Stomach smooth muscle (tissue), 2 donors: ENCODE results near the gene PSMG2.

Experiments used
- H3K27ac ChIP-seq: one replicate; pipeline ENCODE4 v1.7.0; 2013; ENCODE audit warnings: mild to moderate bottlenecking, low read length, inconsistent platforms
- H3K27me3 ChIP-seq, 2 donors: one replicate each; pipeline ENCODE4 v1.7.0; 2013; ENCODE audit warnings: low read length in 2 of 2; ENCODE audit not compliant: insufficient read depth in 2 of 2, control insufficient read depth in 1 of 2
- H3K36me3 ChIP-seq, 2 donors: one replicate each; pipeline ENCODE4 v1.7.0; 2013; ENCODE audit warnings: low read length in 2 of 2; ENCODE audit not compliant: control insufficient read depth in 2 of 2, insufficient read depth in 2 of 2
- H3K4me1 ChIP-seq: one replicate; pipeline ENCODE4 v1.7.0; 2013; ENCODE audit warnings: low read length; ENCODE audit not compliant: control insufficient read depth, insufficient read depth
- H3K4me3 ChIP-seq, 2 donors: one replicate each; pipeline ENCODE4 v1.7.0; 2013; ENCODE audit warnings: low read length in 2 of 2
- H3K9ac ChIP-seq, 2 donors: one replicate each; pipeline ENCODE4 v1.7.0; 2013; ENCODE audit warnings: low read length in 2 of 2, mild to moderate bottlenecking in 1 of 2
- H3K9me3 ChIP-seq, 2 donors: one replicate each; pipeline ENCODE4 v1.7.0; 2013; ENCODE audit warnings: low read length in 2 of 2; ENCODE audit not compliant: control insufficient read depth in 2 of 2
- donor health status: healthy.
- donor health status: Pancreatic carcinoma.

Gene PSMG2

GRCh38 chr18:12767580-12768155, 64.8 kb downstream of the PSMG2 start:
- Histone ChIP-seq H3K36me3 (no peaks in the 10 kb centered on the region), H3K27me3 (peaks cover 0 to 2% of the 10 kb centered on the region in 2 donors), H3K4me1 (no peaks in the 10 kb centered on the region), H3K4me3 (no peak overlapping the region), H3K9me3 (no peaks in the 10 kb centered on the region), H3K9ac (no peak overlapping the region), H3K27ac (no peak overlapping the region)

- Histone ChIP-seq H3K9ac (no peak overlapping the region), H3K4me1 (no peaks in the 10 kb centered on the region), H3K27me3 (peaks cover 0 to 2% of the 10 kb centered on the region in 2 donors), H3K27ac (no peak overlapping the region), H3K4me3 (no peak overlapping the region), H3K36me3 (no peaks in the 10 kb centered on the region), H3K9me3 (no peaks in the 10 kb centered on the region)
Observed at GRCh38 chr18:12768625-12769024, 65.8 kb downstream of the PSMG2 start.

- Histone ChIP-seq H3K9ac (no peak overlapping the region), H3K4me3 (no peak overlapping the region), H3K9me3 (no peaks in the 10 kb centered on the region), H3K27ac (no peak overlapping the region), H3K27me3 (peaks cover 0 to 2% of the 10 kb centered on the region in 2 donors), H3K36me3 (no peaks in the 10 kb centered on the region), H3K4me1 (no peaks in the 10 kb centered on the region)
Observed at GRCh38 chr18:12769136-12769535, 66.3 kb downstream of the PSMG2 start.

GRCh38 chr18:12769644-12770440, 67.0 kb downstream of the PSMG2 start:
- no peak overlapping the region for H3K9ac ChIP-seq
- no peak overlapping the region for H3K27ac ChIP-seq
- no peak overlapping the region for H3K4me3 ChIP-seq
- H3K27me3 ChIP-seq = peaks cover 0 to 2% of the 10 kb centered on the region in 2 donors
- H3K36me3 ChIP-seq = no peaks in the 10 kb centered on the region
- no peaks in the 10 kb centered on the region for H3K9me3 ChIP-seq
- no peaks in the 10 kb centered on the region for H3K4me1 ChIP-seq

- Histone ChIP-seq H3K4me1 (no peaks in the 10 kb centered on the region), H3K9ac (no peak overlapping the region), H3K27me3 (peaks cover 0 to 2% of the 10 kb centered on the region in 2 donors), H3K9me3 (no peaks in the 10 kb centered on the region), H3K4me3 (no peak overlapping the region), H3K27ac (no peak overlapping the region), H3K36me3 (no peaks in the 10 kb centered on the region)
Observed at GRCh38 chr18:12770469-12771219, 67.8 kb downstream of the PSMG2 start.

GRCh38 chr18:12772111-12772510, 69.3 kb downstream of the PSMG2 start:
- Histone ChIP-seq H3K4me1 (no peaks in the 10 kb centered on the region), H3K4me3 (no peak overlapping the region), H3K27ac (no peak overlapping the region), H3K27me3 (peaks cover 0 to 2% of the 10 kb centered on the region in 2 donors), H3K9me3 (no peaks in the 10 kb centered on the region), H3K36me3 (no peaks in the 10 kb centered on the region), H3K9ac (no peak overlapping the region)

- no peaks in the 10 kb centered on the region for H3K27me3 ChIP-seq
Observed at GRCh38 chr18:12773369-12773768, 70.5 kb downstream of the PSMG2 start.

GRCh38 chr18:12774982-12775381, 72.1 kb downstream of the PSMG2 start:
- H3K27ac ChIP-seq = no peak overlapping the region
- H3K9me3 ChIP-seq = no peaks in the 10 kb centered on the region
- no peaks in the 10 kb centered on the region for H3K27me3 ChIP-seq
- no peak overlapping the region for H3K9ac ChIP-seq
- no peak overlapping the region for H3K4me3 ChIP-seq
- H3K4me1 ChIP-seq = no peaks in the 10 kb centered on the region
- H3K36me3 ChIP-seq = no peaks in the 10 kb centered on the region

More at GRCh38 chr18:12773369-12773768, 70.5 kb downstream of the PSMG2 start:
- H3K9ac ChIP-seq = no peak overlapping the region
- no peaks in the 10 kb centered on the region for H3K36me3 ChIP-seq
- no peak overlapping the region for H3K4me3 ChIP-seq
- H3K4me1 ChIP-seq = no peaks in the 10 kb centered on the region
- H3K9me3 ChIP-seq = no peaks in the 10 kb centered on the region
- no peak overlapping the region for H3K27ac ChIP-seq
